Muscle layer of duodenum (tissue), 2 donors: ENCODE data around the gene ETNK2.
"Not testable (repeated sequence)": the region's sequence is repeated elsewhere in the genome, so short reads cannot be mapped to it uniquely, and the experiment has no call there.

Source experiments
- H3K27ac ChIP-seq: one replicate; pipeline ENCODE4 v1.7.0; 2013; ENCODE audit warnings: mild to moderate bottlenecking, low read length
- H3K27me3 ChIP-seq: one replicate; pipeline ENCODE4 v1.7.0; 2013; ENCODE audit warnings: low read depth, mild to moderate bottlenecking, control low read depth, low read length
- H3K36me3 ChIP-seq, 2 donors: one replicate each; pipeline ENCODE4 v1.7.0; 2013; ENCODE audit warnings: low read length in 2 of 2, control low read depth in 1 of 2, mild to moderate bottlenecking in 1 of 2; ENCODE audit not compliant: insufficient read depth in 2 of 2, control insufficient read depth in 1 of 2
- H3K4me1 ChIP-seq, 2 donors: one replicate each; pipeline ENCODE4 v1.7.0; 2013; ENCODE audit warnings: low read length in 2 of 2, mild to moderate bottlenecking in 2 of 2, control low read depth in 1 of 2, moderate library complexity in 1 of 2; ENCODE audit not compliant: insufficient read depth in 2 of 2, control insufficient read depth in 1 of 2
- H3K4me3 ChIP-seq, 2 donors: one replicate each; pipeline ENCODE4 v1.7.0; 2013; ENCODE audit warnings: low read length in 2 of 2, low read depth in 1 of 2, mild to moderate bottlenecking in 1 of 2
- H3K9me3 ChIP-seq, 2 donors: one replicate each; pipeline ENCODE4 v1.7.0; 2013; ENCODE audit warnings: low read length in 2 of 2, control low read depth in 1 of 2, mild to moderate bottlenecking in 1 of 2; ENCODE audit not compliant: control insufficient read depth in 1 of 2
- donor health status: healthy.

ETNK2 gene

DNA sequence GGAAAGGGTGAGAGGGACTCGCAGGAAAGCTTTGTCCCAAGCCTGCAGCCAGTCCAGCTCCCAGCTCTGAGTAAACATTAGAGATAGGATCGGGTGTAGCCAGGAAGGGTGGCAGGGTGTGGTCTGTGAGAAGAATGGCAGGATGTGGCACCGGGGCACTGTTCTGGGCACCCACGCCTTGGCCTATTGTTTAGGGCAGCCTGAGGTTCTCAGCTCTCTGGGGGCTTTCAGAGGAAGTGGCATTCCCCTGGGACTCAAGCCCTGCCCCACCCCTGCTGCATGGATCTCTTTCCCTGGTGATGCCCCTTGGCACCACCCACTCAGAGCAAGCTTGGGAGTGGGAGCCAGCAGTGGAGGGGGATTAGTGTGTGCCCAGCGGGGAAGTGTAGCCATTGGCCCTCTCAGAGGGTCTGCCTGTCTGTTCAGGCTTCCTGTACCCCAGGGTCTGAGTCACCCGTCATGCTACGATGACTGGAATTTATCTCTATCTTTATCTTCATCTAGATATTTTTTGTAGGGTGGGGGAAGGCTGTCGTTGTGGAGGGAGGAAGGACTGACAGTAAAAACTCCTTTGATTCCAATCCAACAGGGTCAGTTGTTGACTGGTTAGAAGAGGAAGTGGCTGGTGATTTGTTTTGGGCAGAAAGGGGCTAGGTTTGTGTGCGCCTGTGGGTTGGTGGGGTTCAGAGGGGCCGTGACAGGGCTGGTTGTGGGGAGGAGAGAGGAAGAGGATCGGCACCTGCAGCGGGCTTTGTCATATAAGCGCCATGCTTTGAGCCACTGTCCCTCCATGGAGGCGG, 47.3 kb downstream of the ETNK2 start:
- no peaks in the 10 kb centered on the region for H3K9me3 ChIP-seq
- peaks cover 14 to 36% of the 10 kb centered on the region in 2 donors for H3K4me1 ChIP-seq
- no peak overlapping the region for H3K27ac ChIP-seq
- H3K36me3 ChIP-seq, result no peaks in the 10 kb centered on the region
- no peaks in the 10 kb centered on the region for H3K27me3 ChIP-seq
- H3K4me3 ChIP-seq, result no peak overlapping the region

DNA sequence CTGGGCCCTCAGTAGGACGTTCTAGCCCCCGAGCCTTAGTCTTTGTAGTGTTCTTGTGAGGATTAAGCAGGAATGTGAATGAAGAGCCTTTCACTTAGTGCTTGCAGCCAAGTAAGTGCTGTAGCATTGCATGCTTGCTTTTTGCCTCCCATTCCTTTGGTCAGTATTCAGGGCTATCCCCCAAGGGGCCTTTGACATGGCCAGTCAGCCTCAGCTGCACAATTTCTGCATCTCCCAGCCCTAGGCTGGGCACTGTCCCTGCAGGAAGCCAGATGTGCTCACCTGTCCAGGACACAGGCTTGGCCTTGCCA, 48.5 kb downstream of the ETNK2 start:
- Histone ChIP-seq H3K36me3 (no peaks in the 10 kb centered on the region), H3K27ac (peak overlapping the region; percentile 56), H3K27me3 (no peaks in the 10 kb centered on the region), H3K4me3 (no peak overlapping the region), H3K4me1 (peaks cover 14 to 36% of the 10 kb centered on the region in 2 donors), H3K9me3 (no peaks in the 10 kb centered on the region)

DNA sequence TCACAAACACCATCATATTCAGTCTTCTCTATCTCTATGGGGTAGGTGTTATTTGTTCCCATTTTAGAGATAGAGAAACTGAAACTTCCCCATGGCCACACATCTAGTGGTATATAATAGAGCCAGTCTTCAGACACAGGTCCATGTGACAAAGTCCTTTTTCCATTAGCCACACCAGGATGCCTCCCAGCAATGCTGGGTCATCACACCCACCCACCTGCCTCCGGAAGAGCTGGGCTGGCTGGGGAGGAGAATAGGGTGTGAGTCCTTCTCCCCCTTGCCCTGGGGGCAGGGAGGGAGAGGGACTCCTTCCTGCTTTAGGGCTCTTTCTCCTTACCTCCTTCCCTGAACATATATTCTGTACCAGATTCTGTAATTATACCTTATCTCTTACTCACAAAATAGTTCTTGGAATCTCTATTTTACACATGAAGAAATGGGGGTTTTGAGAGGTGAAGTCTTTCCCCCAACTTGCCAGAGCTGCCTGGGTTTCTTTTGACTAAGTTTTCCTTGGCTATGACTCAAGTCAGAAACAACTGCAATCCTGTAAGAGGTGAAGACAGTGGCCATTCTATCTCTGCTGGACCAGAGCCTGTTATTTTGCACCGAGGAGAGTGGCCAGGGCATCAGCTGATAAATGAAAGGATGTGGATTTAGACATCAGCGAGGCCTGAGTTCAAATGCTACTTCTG, 49.0 kb downstream of the ETNK2 start:
- no peaks in the 10 kb centered on the region for H3K9me3 ChIP-seq
- no peaks in the 10 kb centered on the region for H3K36me3 ChIP-seq
- peaks cover 14 to 36% of the 10 kb centered on the region in 2 donors for H3K4me1 ChIP-seq
- H3K27me3 ChIP-seq, result no peaks in the 10 kb centered on the region
- peak overlapping the region; percentile 56 for H3K27ac ChIP-seq
- no peak overlapping the region for H3K4me3 ChIP-seq

DNA sequence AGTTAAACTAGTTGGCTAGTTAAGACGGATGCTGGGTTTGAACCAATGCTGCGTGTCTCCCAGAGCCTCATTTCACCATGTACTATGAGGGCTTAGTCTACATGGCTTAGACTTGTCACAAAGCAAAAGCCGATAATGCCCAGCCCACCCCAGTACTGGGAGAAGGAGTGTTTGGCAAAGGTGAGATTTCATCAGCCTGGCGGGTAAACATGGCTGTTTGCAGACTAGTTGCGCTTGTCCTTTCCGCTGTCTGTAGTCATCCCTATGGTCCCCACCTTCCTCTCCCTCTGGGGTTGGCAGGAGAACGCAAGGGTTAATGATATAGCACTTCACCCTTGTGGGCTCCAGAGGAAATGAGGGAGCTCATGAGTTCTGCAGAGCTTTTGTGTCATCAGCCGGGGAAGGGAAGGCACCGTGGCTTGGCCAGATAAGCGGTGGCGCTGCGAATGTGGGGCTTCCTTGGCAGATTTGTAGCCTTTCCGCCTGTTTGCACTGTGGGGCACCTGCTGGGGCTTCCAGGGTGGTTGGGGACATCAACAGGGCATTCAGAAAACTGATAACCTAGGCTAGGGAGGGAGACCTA, 49.7 kb downstream of the ETNK2 start:
- no peak overlapping the region for H3K27ac ChIP-seq
- H3K4me1 ChIP-seq, result peaks cover 14 to 28% of the 10 kb centered on the region in 2 donors
- no peaks in the 10 kb centered on the region for H3K36me3 ChIP-seq
- no peaks in the 10 kb centered on the region for H3K27me3 ChIP-seq
- no peak overlapping the region for H3K4me3 ChIP-seq
- H3K9me3 ChIP-seq, result no peaks in the 10 kb centered on the region

DNA sequence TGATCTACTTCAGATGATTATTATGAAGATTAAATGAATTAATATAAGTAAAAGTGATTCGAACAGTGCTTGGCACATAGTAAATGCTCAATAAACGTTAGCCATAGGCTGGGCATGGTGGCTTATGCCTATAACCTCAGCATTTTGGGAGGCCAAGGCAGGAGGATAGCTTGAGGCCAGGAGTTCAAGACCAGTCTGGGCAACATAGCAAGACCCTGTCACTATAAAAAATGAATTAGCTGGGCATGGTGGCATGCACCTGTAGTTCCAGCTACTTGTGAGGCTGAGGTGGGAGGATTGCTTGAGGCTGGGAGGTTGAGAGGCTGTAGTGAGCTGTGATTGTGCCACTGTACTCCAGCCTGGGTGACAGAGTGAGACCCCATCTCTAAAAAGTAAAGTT, 52.1 kb downstream of the ETNK2 start:
- H3K9me3 ChIP-seq, H3K27me3 ChIP-seq, H3K27ac ChIP-seq, H3K4me3 ChIP-seq, H3K36me3 ChIP-seq: not testable (repeated sequence)
- H3K4me1 ChIP-seq, result peaks cover 14 to 28% of the 10 kb centered on the region in 2 donors

DNA sequence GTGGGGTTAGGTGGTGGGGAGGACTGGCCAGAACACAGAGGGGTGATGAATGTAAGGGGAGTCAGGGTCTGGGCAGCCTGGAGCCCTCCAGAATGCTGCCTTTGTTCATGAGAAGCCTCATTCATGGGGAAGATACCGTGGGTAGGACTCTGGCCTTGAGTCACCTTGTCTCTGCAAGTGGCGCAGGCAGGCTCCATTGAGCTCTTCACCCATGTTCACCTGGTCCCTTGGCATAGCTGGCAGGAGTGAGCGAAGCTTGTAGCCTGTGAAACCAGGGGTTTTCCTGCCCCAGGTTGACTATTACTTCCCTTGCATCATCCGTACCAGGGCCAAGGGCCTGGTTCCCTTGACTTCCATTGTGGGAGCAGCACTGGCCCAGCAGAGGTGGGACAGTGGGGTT, 53.2 kb downstream of the ETNK2 start:
- Histone ChIP-seq H3K27me3 (no peaks in the 10 kb centered on the region), H3K9me3 (no peaks in the 10 kb centered on the region), H3K36me3 (no peaks in the 10 kb centered on the region), H3K27ac (no peak overlapping the region), H3K4me3 (no peak overlapping the region), H3K4me1 (peaks cover 14 to 33% of the 10 kb centered on the region in 2 donors)

DNA sequence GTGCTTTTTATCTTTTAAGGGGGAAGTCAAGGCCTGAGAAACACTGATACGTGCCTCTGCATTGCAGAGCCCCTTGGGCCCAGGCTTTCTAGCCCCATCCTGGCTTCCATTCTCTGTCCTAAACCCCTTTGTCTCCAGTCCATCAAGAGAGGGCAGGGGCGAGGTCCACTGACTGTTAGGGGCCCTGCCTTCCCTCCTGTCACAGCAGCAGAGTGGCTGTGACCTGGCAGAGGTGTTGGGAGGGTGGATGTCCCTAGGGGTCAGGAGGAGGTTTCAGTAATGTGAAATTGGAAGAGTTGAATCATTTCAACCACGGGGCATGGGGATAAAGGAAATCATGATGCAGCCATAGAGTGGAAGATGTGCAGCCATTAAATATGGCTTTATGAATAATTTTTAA, 54.9 kb downstream of the ETNK2 start:
- Histone ChIP-seq H3K4me1 (peaks cover 4 to 19% of the 10 kb centered on the region in 2 donors), H3K27ac (no peak overlapping the region), H3K4me3 (no peak overlapping the region)

DNA sequence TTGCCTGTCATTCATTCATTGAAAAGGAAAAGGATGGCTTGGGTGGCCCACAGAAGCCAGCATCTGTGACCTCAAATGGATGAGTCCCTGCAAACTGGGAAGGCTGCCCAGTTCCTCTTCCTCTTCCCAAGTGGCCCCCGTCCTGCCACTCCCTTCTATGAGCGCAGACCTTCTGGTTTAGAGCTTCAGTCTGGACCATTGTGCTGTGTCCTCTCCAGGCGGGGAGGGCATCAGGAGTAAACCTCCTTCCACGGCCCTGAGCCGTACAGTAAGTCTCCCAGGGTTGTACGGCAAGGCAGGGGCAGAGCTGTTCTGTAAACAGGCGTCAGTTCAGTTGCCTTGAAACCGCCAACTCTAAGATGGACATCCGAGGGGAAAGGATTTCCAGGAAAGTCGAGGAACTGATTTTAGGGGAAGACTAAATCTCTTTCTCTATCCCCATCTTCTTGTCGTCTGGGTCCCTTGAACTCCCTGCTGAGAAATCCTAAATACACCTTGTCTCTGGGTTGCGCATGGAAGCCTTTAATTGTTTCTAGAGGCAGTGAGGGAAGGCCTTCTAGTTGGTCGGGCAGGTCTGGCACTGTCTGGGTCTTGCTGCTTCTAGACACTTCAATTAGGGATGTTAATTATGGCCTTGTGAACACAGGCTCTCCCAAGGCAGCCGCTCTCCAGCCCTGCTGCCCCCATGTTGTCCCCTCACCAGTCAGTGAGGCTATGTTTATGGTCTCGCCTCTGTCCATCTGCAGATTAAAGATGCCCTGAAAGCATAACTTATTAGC, 56.8 kb downstream of the ETNK2 start:
- no peaks in the 10 kb centered on the region for H3K36me3 ChIP-seq
- peaks cover 7 to 15% of the 10 kb centered on the region in 2 donors for H3K4me1 ChIP-seq
- H3K27ac ChIP-seq, result no peak overlapping the region
- H3K9me3 ChIP-seq, result no peaks in the 10 kb centered on the region
- H3K4me3 ChIP-seq, result no peak overlapping the region
- no peaks in the 10 kb centered on the region for H3K27me3 ChIP-seq

More for the DNA sequence above, 54.9 kb downstream of the ETNK2 start:
- H3K27me3 ChIP-seq, result no peaks in the 10 kb centered on the region
- no peaks in the 10 kb centered on the region for H3K9me3 ChIP-seq
- H3K36me3 ChIP-seq, result no peaks in the 10 kb centered on the region

DNA sequence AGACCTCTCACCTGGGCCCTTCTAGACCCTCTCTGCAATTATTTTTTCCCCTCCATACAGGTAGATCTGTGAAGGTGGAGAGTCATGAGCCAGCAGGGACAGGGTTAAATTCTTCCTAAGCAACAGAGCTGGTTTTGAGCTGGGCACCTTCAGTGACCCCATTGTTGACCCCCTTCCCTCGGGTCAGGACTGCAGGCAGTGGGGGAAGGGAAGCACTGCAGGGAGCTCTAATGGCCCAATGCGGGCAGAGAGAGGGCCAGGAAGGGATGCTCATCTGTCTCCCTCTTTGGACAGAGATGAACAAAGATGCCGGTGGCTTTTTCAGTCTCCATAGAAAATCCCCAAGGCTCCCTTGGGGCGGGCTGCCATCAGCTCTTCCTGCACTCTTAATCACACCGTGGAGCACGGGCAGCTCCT, 57.5 kb downstream of the ETNK2 start:
- Histone ChIP-seq H3K36me3 (no peaks in the 10 kb centered on the region), H3K27me3 (no peaks in the 10 kb centered on the region), H3K4me1 (peaks cover 9 to 15% of the 10 kb centered on the region in 2 donors), H3K27ac (no peak overlapping the region), H3K4me3 (no peak overlapping the region), H3K9me3 (no peaks in the 10 kb centered on the region)

DNA sequence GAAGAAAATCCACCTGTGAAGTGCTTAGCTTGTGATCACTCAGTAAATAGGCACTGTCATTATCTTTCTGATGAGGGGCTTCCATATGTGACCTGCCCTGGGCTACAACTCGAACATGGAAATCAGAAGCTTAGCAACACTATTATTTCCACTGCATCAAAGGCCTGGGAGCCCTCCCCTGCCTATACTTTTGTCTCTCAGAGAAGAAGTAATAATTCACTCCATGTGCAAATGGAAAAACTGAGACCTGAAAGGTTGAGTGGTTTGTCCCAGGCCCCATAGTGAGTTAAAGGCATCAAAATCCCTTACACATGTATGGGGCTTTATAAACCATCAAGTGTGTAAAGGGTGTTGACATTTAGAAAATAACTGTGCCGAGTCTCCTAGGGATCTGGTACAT, 58.1 kb downstream of the ETNK2 start:
- Histone ChIP-seq H3K27me3 (no peaks in the 10 kb centered on the region), H3K27ac (peak overlapping the region; percentile 79), H3K9me3 (no peaks in the 10 kb centered on the region), H3K36me3 (no peaks in the 10 kb centered on the region), H3K4me3 (no peak overlapping the region), H3K4me1 (peaks cover 11 to 19% of the 10 kb centered on the region in 2 donors)

DNA sequence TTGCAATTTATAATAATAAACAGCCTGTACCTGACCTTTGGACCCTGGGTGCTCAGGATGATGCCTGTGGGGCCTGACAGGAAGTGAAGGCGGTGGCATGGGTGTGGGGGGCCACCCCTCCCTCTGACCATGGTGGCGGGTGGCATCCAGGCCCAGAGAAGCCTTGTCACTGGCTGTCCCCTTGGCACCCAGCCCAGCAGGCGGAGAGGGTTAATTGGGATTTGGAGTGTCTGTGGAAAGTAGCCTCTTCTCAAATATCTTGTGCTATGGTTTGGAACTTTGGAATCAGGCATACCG, 58.5 kb downstream of the ETNK2 start:
- Histone ChIP-seq H3K27me3 (no peaks in the 10 kb centered on the region), H3K4me1 (peaks cover 11 to 23% of the 10 kb centered on the region in 2 donors), H3K36me3 (no peaks in the 10 kb centered on the region), H3K27ac (peak overlapping the region; percentile 79), H3K9me3 (no peaks in the 10 kb centered on the region), H3K4me3 (no peak overlapping the region)
